Spinal cord (tissue), 10 donors: ENCODE data around the gene TMEM144. TPM values are rescaled to one million over a fixed set of nuclear protein-coding genes. Genes with fewer than 3 reads are reported as not detected.
A peak's percentile ranks its signal among the peaks of the same experiment; 100 is the strongest.

Source experiments
- DNase-seq, 6 donors: peaks; one replicate each; pipeline versions ENCODE4 v3.0.0 to v3.0.0-alpha.2; 2013 to 2015; ENCODE audit warnings: low spot score in 6 of 6, low read depth in 4 of 6
- H3K27ac ChIP-seq: one replicate; pipeline ENCODE4 v1.5.1; 2013; ENCODE audit warnings: low read depth, low read length, control low read depth
- H3K27me3 ChIP-seq: one replicate; pipeline ENCODE4 v1.6.1; 2013; ENCODE audit warnings: low read length; ENCODE audit not compliant: control insufficient read depth, insufficient read depth
- H3K36me3 ChIP-seq: one replicate; pipeline ENCODE4 v1.6.1; 2013; ENCODE audit warnings: low read length; ENCODE audit not compliant: control insufficient read depth, insufficient read depth
- H3K4me1 ChIP-seq: one replicate; pipeline ENCODE4 v1.6.1; 2013; ENCODE audit warnings: low read length; ENCODE audit not compliant: control insufficient read depth, insufficient read depth
- H3K4me3 ChIP-seq: one replicate; pipeline ENCODE4 v1.5.1; 2013; ENCODE audit warnings: low read depth, low read length, control low read depth
- H3K9me3 ChIP-seq: one replicate; pipeline ENCODE4 v1.6.1; 2013; ENCODE audit warnings: low read length; ENCODE audit not compliant: control insufficient read depth, insufficient read depth
- WGBS: methylation state at CpG from one replicate; pipeline ENCODE4 v1.1.5; 2013; ENCODE audit warnings: missing lambda C conversion rate; ENCODE audit not compliant: insufficient coverage; 5-methylcytosine and 5-hydroxymethylcytosine counted together
- polyA plus RNA-seq, 2 donors: library from polyadenylated mRNA; unstranded; fragments of 120-200 nt; gene quantifications; one replicate each; pipeline ENCODE4 v1.2.1, GENCODE V29; 2013; ENCODE audit not compliant: insufficient read length in 2 of 2
- total RNA-seq, 2 donors: library from RNA; depleted of rRNA in 1 of 2; stranded (reverse); fragments of 120-200 nt in 1 of 2; fragments of >200 nt in 1 of 2; gene quantifications; one replicate each; pipeline versions ENCODE4 v1.2.3 to v1.2.4, GENCODE V29; 2013 to 2014
- donor health status: healthy.

TMEM144 gene
- total and polyA plus RNA-seq, 4 donors = 4.4 to 16.3 (median 6.2) TPM

DNA sequence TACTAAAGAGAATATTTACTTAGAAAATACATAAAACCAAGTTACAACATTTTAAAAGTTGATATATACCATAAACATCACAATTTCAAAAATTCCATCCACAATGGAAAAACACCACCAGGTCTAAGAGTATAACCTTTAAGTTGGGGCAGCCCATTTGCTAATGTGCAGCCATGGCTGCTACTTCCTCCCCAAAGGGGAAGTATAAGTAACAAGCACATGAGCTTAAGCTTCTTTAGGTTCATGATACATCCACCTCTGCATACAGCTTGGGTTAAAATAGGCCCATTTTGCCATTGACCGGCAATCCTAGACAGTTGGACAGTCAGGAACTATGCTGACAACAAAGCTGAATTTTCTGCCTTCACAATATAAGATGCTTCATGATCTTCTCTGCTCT lies 20.9 kb upstream of the TMEM144 start:
- H3K36me3 ChIP-seq = no peaks in the 10 kb centered on the region
- WGBS = 100% methylated on average over 1 of the region's 1 CpG
- DNase-seq = no peak
- H3K4me1 ChIP-seq = no peaks in the 10 kb centered on the region
- H3K27ac ChIP-seq = no peak overlapping the region
- no peak overlapping the region for H3K4me3 ChIP-seq
- no peaks in the 10 kb centered on the region for H3K9me3 ChIP-seq
- no peaks in the 10 kb centered on the region for H3K27me3 ChIP-seq

DNA sequence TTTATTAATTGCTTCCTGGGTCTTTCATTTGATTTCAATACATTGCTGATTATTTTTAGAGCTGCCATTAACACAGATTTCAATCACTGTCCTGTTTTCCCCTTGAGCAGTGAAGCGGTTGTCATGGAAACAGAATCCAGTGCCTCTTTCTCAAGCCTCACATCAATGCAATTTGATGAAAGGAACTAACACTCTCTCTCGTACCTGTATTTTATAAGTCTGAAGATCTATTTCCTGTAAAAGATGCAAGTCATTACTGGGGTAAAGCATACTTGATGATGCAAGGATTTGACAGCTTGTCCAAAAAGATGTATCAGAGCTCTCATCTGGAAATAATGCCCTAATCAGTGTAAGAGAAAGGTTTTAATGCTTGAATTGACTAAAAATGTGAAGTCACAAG lies 19.6 kb upstream of the TMEM144 start:
- DNase-seq = peak in 2 of 6 donors; percentile 69 to 93
- no CpG with 5 or more reads among the region's 2 CpGs for WGBS
- Histone ChIP-seq H3K36me3 (no peaks in the 10 kb centered on the region), H3K27me3 (no peaks in the 10 kb centered on the region), H3K4me3 (no peak overlapping the region), H3K4me1 (no peaks in the 10 kb centered on the region), H3K9me3 (no peaks in the 10 kb centered on the region), H3K27ac (no peak overlapping the region)

DNA sequence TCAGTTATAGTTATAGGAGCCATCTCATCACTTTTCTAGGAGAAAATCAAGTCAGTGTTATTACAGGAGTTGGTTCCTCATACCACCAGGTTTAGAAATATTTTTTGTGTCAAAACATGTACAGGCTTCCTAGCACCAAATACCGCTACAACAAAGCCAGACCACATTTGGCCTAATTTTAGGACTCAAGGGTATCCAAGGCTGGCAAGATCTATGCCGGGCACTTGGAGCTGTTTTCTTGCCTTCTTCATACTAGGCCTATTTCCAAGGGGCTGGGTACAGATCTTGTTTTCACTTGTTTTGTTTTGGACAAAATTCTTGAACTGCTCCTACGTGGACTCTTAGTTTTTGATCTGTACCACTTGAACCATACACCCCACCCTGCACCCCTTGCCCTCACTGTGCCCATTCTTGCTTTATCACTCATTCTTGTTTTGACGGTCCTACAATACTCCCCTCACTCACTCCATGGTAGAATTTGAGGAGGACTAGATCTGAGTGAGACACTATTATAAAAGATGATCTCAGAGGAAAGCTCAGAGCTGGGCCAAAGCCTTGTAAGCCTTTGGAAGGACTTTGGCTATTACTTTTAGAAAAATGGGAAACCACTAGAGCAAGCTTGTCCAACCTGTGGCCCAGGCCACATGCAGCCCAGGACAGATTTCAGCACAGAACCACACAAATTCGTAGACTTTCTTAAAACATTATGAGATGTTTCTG lies 17.7 kb upstream of the TMEM144 start:
- Histone ChIP-seq H3K27ac (no peak overlapping the region), H3K36me3 (no peaks in the 10 kb centered on the region), H3K27me3 (no peaks in the 10 kb centered on the region), H3K4me1 (no peaks in the 10 kb centered on the region), H3K4me3 (no peak overlapping the region), H3K9me3 (no peaks in the 10 kb centered on the region)
- no peak for DNase-seq
- WGBS = 100% methylated on average over 1 of the region's 5 CpGs

DNA sequence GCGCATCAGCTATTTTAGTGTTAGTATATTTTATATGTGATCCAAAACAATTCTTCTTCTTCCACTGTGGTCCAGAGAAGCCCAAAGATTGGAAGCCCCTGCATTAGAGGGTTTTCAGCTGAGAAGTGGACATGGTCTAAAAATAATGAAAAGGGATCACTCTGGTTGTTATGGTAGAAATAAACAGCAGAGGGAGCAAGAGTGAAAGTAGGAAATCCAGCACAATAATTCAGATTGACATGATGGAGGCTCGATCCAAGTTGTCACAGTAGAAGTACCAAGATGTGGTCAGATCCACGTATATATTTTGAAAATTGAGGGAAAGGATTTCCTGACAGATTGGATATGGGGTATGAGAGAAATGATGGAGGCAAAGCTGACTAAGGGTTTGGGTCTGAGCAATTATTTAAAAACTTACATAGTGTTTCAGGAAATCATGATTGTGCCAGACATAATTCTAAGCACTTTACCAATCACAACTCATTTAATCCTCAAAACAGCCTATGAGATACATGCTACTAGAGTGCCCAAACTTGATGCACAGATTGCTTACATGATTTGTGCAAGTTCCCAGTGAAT lies 17.0 kb upstream of the TMEM144 start:
- H3K27me3 ChIP-seq = no peaks in the 10 kb centered on the region
- H3K4me1 ChIP-seq = no peaks in the 10 kb centered on the region
- H3K9me3 ChIP-seq = no peaks in the 10 kb centered on the region
- H3K4me3 ChIP-seq = no peak overlapping the region
- DNase-seq = peak in 2 of 6 donors; percentile 30 to 33
- H3K27ac ChIP-seq = no peak overlapping the region
- 4% methylated on average over 2 of the region's 3 CpGs for WGBS
- no peaks in the 10 kb centered on the region for H3K36me3 ChIP-seq

DNA sequence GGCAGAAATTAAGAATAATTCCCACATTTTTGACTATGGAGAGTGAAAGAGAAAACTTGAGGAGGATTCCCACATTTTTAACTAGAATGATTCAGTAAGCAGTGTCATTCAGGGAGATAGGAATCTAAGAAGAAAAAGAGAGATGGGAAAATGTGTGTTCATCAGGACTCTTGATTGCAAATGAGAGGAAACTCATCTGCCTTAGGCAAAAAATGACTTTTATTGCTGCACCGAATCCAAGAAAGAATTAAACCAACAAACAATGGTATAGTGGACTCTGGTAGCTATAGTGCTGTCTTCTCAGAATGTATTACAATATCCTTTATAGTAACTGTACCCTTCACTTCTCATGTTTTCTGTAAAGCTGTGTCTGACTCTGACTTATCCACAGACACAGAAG lies 15.0 kb upstream of the TMEM144 start:
- Histone ChIP-seq H3K9me3 (no peaks in the 10 kb centered on the region), H3K4me3 (no peak overlapping the region), H3K27ac (no peak overlapping the region), H3K27me3 (no peaks in the 10 kb centered on the region), H3K4me1 (no peaks in the 10 kb centered on the region), H3K36me3 (no peaks in the 10 kb centered on the region)
- no CpG with 5 or more reads among the region's 1 CpG for WGBS
- no peak for DNase-seq

DNA sequence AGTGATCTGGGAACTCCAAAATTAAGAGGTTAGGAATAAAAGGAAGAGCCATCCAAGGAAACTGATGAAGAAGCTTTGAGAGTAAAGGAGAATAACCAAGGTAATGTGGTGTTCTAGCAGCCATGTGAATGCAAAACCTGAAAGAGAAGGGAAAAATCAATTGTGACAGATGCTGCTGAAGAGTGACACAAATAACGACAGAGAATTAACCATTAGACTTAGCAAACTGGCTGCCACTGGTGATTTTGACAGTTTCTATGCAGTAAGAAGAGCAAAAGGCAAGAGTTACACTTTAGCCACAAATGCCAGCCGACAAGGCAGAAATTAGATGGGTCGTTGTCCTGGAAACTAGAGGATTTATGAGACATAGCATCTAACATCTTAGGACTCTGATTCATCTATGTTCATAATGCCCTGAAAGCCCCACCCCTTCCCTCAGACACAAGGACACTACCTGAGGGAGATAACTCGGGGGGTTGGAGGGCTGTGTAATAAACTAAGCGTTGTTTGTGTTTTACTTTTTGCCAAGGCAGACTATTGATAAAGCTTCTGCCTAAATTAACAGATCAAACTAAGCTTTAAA lies 13.0 kb upstream of the TMEM144 start:
- no peaks in the 10 kb centered on the region for H3K27me3 ChIP-seq
- no peaks in the 10 kb centered on the region for H3K36me3 ChIP-seq
- H3K9me3 ChIP-seq = no peaks in the 10 kb centered on the region
- H3K27ac ChIP-seq = no peak overlapping the region
- H3K4me1 ChIP-seq = no peaks in the 10 kb centered on the region
- DNase-seq = peak in 1 of 6 donors; percentile 8
- no peak overlapping the region for H3K4me3 ChIP-seq
- 55% methylated on average over 2 of the region's 5 CpGs for WGBS

DNA sequence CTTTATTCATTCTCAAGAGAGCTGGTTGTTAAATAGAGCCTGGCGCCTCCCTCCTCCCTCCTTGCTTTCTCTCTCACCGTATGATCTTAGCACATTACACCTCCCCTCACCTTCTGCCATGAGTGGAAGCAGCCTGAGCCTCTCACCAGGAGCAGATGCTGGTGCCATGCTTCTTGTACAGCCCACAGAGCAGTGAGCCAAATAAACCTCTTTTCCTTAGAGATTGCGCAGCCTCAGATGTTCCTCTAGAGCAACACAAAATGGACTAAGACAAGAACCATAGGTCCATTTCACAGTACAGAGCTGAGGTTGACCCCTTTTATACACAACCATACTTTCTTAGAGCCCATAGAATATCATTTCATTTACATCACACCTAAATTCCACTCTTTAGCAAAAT lies 10.1 kb upstream of the TMEM144 start:
- H3K4me1 ChIP-seq = no peaks in the 10 kb centered on the region
- no peaks in the 10 kb centered on the region for H3K27me3 ChIP-seq
- H3K36me3 ChIP-seq = no peaks in the 10 kb centered on the region
- no peak overlapping the region for H3K4me3 ChIP-seq
- H3K27ac ChIP-seq = no peak overlapping the region
- no peaks in the 10 kb centered on the region for H3K9me3 ChIP-seq
- WGBS = 77% methylated on average over 3 of the region's 3 CpGs
- DNase-seq = no peak

DNA sequence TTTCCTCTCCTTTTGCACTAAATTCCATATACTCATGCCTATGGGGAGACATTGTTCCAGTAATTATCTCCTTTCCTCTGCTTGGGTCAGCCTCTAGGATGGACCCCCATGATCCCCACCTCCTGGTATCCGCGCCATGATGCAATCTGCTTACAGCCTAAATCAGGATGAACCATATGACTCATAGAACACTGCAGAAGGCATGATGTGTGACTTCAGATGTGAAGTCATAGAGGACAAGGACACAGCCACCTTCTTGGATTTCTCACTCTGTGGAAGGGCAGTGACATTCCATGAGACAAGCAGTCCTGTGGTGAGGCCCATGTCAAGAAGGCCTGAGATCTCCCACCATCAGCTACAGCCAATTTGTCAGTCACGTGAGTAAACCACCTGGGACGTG lies 9.0 kb upstream of the TMEM144 start:
- Histone ChIP-seq H3K36me3 (no peaks in the 10 kb centered on the region), H3K9me3 (no peaks in the 10 kb centered on the region), H3K4me3 (no peak overlapping the region), H3K27me3 (no peaks in the 10 kb centered on the region), H3K4me1 (no peaks in the 10 kb centered on the region), H3K27ac (no peak overlapping the region)
- WGBS = 100% methylated on average over 2 of the region's 4 CpGs
- DNase-seq = no peak

DNA sequence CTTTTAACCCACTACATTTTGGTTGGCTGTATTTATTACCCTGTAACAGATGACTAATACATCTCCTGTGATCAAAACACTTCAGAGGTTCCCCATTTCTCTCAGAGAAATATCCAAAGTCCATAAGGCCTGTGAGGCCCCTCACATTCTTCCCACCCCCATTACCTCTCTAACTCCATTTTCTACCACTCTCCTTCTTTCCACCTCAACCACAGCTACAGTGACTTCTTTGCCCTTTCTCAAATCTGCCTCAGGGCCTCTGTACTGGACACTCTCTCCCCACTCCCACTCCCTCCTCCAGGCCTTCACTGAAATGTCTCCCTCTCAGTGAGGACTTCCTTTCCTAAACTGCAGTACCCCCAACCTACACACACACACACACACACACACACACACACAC lies 8.4 kb upstream of the TMEM144 start:
- H3K9me3 ChIP-seq = no peaks in the 10 kb centered on the region
- no peaks in the 10 kb centered on the region for H3K27me3 ChIP-seq
- H3K4me1 ChIP-seq = no peaks in the 10 kb centered on the region
- no peak overlapping the region for H3K27ac ChIP-seq
- DNase-seq = no peak
- no peaks in the 10 kb centered on the region for H3K36me3 ChIP-seq
- H3K4me3 ChIP-seq = no peak overlapping the region

DNA sequence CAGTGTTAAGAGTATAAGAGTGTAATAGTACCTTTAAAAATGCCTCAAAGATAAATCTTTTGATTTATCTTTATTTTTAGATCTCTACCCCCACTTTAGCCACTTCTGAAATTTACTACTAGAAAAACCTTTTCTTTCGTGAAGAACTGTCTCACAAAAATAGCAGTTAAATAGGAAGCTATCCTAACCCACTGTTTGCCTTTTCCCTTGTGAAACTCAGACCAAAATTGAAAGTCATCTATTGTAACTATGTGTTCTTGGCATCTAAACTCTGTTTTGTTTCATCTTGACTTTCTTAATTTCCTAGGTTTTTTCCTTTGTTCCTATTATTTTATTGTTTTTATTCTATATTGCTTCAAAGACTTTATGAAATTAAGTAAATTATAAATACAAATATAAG lies 7.8 kb upstream of the TMEM144 start:
- Histone ChIP-seq H3K4me3 (no peak overlapping the region), H3K36me3 (no peaks in the 10 kb centered on the region), H3K9me3 (no peaks in the 10 kb centered on the region), H3K27ac (no peak overlapping the region), H3K4me1 (no peaks in the 10 kb centered on the region), H3K27me3 (no peaks in the 10 kb centered on the region)
- no peak for DNase-seq
- WGBS = no CpG with 5 or more reads among the region's 1 CpG
